H1 (cell line): ENCODE data around the gene NUB1. TPM values are rescaled to one million over a fixed set of nuclear protein-coding genes. Genes with fewer than 3 reads are reported as not detected.

Experiments
- CBX5 ChIP-seq: fragments of 300-800, 300-1000 bp; sonication (generic); IDR thresholded peaks from 2 replicates; pipeline ENCODE4 v1.7.1; 2016; ENCODE audit warnings: antibody characterized with exemption, low read length, low read depth
- CBX8 ChIP-seq: fragments of 300-800, 300-1000 bp; sonication (generic); IDR thresholded peaks from 2 replicates; pipeline ENCODE4 v1.7.1; 2016; ENCODE audit warnings: low read depth, low read length, borderline replicate concordance
- CTBP2 ChIP-seq: IDR thresholded peaks from 2 replicates; pipeline ENCODE4 v1.7.0; 2011; ENCODE audit warnings: borderline replicate concordance, mild to moderate bottlenecking, moderate library complexity, mixed read lengths, low read length; ENCODE audit not compliant: insufficient read depth, insufficient read length
- CTCF ChIP-seq, 3 experiments: IDR thresholded peaks; 1 replicate in 2 of 3; 2 replicates in 1 of 3; pipeline versions ENCODE4 v1.5.1 to v1.6.1; 2011; ENCODE audit warnings: low read length in 3 of 3, mild to moderate bottlenecking in 3 of 3, inconsistent platforms in 2 of 3, low read depth in 1 of 3, moderate library complexity in 1 of 3; ENCODE audit not compliant: insufficient read depth in 1 of 3; ENCODE audit errors: control extremely low read depth in 1 of 3
- HDAC6 ChIP-seq: IDR thresholded peaks from one replicate; pipeline ENCODE4 v1.7.1; 2012; ENCODE audit warnings: low read depth, mild to moderate bottlenecking, inconsistent platforms, low read length, moderate library complexity
- JUN ChIP-seq: IDR thresholded peaks from 2 replicates; pipeline ENCODE4 v1.6.1; 2011; ENCODE audit warnings: low read depth, mild to moderate bottlenecking, improper control_type of control experiment, low read length
- KDM5A ChIP-seq: fragments of 200-600 bp; IDR thresholded peaks from 2 replicates; pipeline ENCODE4 v1.7.1; 2012; ENCODE audit warnings: mild to moderate bottlenecking, low read length, inconsistent platforms, mixed read lengths
- MAFK ChIP-seq: IDR thresholded peaks from 2 replicates; pipeline ENCODE4 v1.6.1; 2012; ENCODE audit warnings: low read depth, mild to moderate bottlenecking, improper control_type of control experiment, low read length
- NANOG ChIP-seq: IDR thresholded peaks from 2 replicates; pipeline ENCODE4 v1.6.1; 2011; ENCODE audit warnings: low read length, low read depth, mild to moderate bottlenecking, inconsistent platforms; ENCODE audit not compliant: insufficient read depth, poor library complexity, severe bottlenecking
- SP4 ChIP-seq: IDR thresholded peaks from 2 replicates; pipeline ENCODE4 v1.6.1; 2012; ENCODE audit warnings: low read length, inconsistent platforms
- SRF ChIP-seq: IDR thresholded peaks from 2 replicates; pipeline ENCODE4 v1.6.1; 2011; ENCODE audit warnings: mild to moderate bottlenecking, low read depth, low read length, moderate library complexity
- TCF12 ChIP-seq: IDR thresholded peaks from 2 replicates; pipeline ENCODE4 v1.6.1; 2011; ENCODE audit warnings: low read depth, mild to moderate bottlenecking, low read length
- polyA plus RNA-seq, 7 experiments: library from polyadenylated mRNA; depleted of rRNA in 3 of 7; stranded (reverse) in 5 of 7; unstranded in 2 of 7; fragments of >200 nt in 5 of 7; fragments of 200-250 nt in 2 of 7; gene quantifications; 1 replicate in 5 of 7; 2 replicates in 1 of 7; 4 replicates in 1 of 7; pipeline versions ENCODE4 v1.2.1 to v1.2.3, GENCODE V29; 2011 to 2013; ENCODE audit warnings: missing spikeins in 2 of 7, mixed read lengths in 2 of 7
- total RNA-seq: library from RNA; stranded (reverse); fragmentation: NEBNext Ultra II Directional; extraction: Animal tissue kit (Norgen Biotek cat#: 25700); gene quantifications from 2 replicates; pipeline ENCODE4 v1.2.1, GENCODE V29; 2021
- TF ChIP-seq, protein P1 (sequence below): IDR thresholded peaks from 2 replicates; pipeline ENCODE4 v1.6.1; 2011; ENCODE audit warnings: low read depth, mild to moderate bottlenecking, low read length; ENCODE audit not compliant: insufficient read depth
- TF ChIP-seq, protein P2 (sequence below): IDR thresholded peaks from 2 replicates; pipeline ENCODE4 v1.6.1; 2012; ENCODE audit warnings: low read length, inconsistent platforms

The NUB1 gene
- total and polyA plus RNA-seq, 2 of the 8 experiments (the other 6 are each of a cell fraction or from before 2014, with no cell fraction given) = 22.1 to 43.5 TPM

- TF ChIP-seq TCF12 (no peak), KDM5A (no peak), CBX5 (no peak), HDAC6 (no peak), CTCF (IDR thresholded peaks at IDR 0.05; ENCODE audit: control extremely low read depth in 1 of 3, insufficient read depth in 1 of 3, low read depth in 1 of 3, low read length in 3 of 3) (no peak), SRF (no peak), MAFK (no peak), JUN (no peak), SP4 (no peak), CTBP2 (no peak), NANOG (no peak), CBX8 (no peak)
- TF ChIP-seq, protein P1, sequence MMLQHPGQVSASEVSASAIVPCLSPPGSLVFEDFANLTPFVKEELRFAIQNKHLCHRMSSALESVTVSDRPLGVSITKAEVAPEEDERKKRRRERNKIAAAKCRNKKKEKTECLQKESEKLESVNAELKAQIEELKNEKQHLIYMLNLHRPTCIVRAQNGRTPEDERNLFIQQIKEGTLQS = no peak
- TF ChIP-seq, protein P2, sequence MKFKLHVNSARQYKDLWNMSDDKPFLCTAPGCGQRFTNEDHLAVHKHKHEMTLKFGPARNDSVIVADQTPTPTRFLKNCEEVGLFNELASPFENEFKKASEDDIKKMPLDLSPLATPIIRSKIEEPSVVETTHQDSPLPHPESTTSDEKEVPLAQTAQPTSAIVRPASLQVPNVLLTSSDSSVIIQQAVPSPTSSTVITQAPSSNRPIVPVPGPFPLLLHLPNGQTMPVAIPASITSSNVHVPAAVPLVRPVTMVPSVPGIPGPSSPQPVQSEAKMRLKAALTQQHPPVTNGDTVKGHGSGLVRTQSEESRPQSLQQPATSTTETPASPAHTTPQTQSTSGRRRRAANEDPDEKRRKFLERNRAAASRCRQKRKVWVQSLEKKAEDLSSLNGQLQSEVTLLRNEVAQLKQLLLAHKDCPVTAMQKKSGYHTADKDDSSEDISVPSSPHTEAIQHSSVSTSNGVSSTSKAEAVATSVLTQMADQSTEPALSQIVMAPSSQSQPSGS = no peak
Measured at GRCh38 chr7:151408839-151409666, 67.4 kb downstream of the NUB1 start (continued).
